Stimulated activated CD4-positive, alpha-beta T cell treated with anti-CD3 and anti-CD28 coated beads, Interleukin-12 subunit alpha, Interleukin-12 subunit beta, amount 100 ng/mL, for 4 hours (primary cell): ENCODE data around the gene RSPH10B2.
A peak's percentile ranks its signal among the peaks of the same experiment; 100 is the strongest.
"Not testable (repeated sequence)": the region's sequence is repeated elsewhere in the genome, so short reads cannot be mapped to it uniquely, and the experiment has no call there.

Experiments
- DNase-seq: peaks from one replicate; pipeline ENCODE4 v3.0.0-alpha.2; 2020

The RSPH10B2 gene

DNA sequence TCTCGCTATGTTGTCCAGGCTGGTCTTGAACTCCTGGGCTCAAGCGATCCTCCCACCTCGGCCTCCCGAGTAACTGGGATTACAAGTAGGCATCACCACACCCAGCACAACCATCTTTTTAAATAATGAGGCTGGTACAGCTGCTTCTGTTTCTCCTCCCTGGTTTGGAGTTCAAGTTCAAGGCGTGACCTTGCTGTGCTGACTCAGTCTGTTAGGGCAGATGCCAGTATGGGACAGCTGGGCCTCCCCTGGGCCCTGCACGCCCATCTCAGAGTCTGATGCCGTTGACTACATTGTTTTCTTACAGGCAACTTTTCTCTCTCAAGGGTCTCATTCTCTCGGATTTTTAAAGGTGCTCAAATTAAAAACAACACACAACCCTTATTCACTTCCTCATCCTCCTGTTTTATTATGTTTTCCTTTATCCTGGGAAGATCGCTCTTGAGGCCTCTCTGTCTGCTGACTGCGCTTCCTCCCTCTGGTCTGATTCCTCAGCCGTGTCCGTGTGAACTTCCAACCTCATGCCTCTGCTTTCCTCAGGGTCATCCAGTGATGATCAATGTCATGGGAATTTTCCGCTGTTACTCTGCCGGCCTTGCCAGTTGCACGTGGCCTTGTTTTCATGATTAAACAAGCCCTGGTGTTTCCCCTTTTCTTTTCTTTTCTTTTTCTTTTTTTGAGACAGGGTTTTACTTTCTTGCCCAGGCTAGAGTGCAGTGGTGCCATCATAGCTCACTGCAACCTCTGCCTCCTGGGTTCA, 38.4 kb downstream of the RSPH10B2 start:
- DNase-seq, result not testable (repeated sequence)

DNA sequence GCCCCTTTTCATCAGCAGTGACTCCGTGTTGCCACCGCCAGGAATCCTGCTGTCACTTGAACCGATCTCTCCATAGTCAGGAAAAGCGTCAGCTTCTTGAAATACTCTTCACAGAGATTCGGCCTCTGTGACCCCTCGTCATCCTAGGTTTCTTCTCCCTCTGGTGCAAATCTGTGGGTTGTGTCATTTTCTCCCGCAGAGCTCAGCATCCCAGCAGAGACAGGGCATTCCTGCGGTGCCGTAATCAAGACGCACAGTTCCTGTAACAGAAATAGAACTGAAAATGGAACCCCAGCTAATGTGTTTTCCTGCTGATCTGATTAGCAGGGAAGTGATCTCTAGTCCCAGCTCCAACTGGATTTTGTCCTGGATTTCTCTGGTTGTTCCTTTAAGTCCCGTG, 40.4 kb downstream of the RSPH10B2 start:
- DNase-seq, result not testable (repeated sequence)

DNA sequence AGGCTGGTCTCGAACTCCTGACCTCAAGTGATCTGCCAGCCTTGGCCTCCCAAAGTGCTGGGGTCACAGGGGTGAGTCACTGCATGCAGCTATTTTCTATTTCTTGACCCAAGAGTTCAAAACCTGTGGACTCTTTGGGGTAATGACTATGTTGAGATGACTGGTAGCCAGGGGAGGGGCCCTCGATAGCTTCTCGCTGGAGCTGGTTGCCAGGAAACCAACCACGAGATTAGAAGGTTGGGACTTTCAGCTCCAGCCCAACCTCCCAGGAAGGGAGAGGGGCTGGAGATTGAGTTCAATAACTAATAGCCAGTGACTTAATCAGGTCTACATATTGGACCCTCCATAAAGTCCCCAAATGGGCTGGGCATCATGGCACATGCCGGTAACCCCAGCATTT, 43.3 kb downstream of the RSPH10B2 start:
- DNase-seq, result not testable (repeated sequence)

DNA sequence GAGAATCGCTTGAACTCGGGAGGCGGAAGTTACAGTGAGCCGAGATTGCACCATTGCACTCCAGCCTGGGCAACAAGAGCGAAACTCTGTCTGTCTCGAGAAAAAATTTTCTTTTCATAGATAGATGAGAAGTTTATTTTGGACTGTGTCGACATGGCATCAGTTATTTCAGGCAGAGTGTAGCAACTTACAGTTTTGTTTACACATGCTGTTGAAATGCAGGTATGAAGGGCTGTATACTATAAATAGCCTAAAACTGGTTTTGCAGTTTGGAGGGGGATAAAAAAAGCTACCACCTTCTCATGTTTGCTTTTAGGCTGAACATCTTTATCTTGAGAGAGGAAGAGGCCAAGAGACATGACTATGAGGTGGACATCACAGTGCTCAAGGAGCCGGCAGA, 44.1 kb downstream of the RSPH10B2 start:
- DNase-seq, result not testable (repeated sequence)

DNA sequence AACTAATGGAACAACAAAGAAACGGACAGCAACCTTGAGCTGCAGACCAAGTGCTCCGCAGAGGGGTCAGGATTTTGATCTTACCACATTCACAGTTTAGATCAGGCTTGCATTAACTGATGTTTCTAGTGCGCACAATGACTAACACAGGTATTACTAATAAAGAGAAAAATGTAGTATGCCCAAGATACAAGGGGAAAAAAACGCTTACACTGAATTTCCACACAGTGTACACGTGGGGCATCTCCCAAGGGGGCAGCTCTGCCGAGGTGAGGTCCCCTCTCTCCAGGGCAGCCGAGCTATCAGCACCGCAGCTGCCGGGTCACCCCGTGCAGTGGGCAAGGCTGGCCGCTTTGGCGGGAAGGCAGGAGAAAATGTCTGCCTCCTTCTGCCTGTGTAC, 46.0 kb downstream of the RSPH10B2 start:
- not testable (repeated sequence) for DNase-seq

DNA sequence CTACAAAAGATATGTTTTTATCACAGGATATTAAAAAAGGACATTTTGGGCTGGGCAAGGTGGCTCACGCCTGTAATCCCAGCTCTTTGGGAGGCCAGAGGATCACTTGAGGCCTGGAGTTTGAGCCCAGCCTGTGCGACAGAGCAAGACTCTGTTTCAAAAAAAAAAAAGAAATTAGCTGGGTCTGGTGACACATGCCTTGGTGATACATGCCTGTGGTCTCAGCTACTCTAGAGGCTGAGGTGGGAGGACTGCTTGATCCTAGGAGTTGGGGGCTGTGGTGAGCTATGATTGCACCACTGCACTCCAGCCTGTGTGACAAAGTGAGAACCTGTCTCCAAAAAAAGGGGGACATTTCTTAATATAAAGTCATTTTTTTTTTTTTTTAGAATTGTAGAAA, 46.4 kb downstream of the RSPH10B2 start:
- not testable (repeated sequence) for DNase-seq

DNA sequence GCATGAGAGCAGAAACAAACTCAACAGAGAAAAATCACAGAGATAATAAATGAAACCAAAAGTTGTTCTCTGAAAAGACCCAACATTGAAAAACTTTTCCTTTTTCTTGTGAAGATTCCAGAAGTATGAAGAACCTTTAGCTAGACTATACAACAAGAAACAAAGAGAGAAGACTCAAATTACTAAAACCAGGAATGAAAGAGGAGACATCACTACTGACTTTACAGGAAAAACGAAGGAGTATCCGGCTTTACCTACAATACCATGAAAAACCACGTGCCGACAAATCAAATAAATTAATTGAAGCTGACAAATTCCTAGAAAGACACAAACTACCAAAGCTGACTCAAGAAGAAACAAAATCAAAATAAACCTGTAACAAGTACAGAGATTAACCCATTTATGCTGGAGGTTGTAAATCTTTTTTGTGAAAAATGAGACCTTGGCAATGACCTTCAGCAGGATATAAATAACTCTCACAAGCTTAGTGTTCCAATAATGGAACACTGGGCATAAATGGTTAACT, 53.6 kb downstream of the RSPH10B2 start:
- not testable (repeated sequence) for DNase-seq

DNA sequence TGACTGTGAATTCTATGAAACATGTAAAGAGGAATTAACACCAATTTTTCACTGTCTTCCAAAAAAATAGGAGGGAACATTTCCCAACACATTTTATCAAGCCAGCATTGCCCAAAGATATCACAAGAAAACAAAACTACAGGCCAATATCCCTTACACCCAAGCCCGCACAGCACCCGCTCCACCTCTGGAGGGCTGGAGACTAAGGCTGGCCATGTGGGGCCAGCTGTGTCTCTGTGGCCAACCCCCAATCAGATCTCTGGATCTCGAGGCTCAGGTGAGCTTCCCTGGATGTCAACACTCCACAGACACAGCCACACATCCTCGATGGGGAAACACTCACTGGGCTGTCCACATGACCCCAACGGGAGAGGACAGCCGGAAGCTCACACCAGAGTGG, 54.1 kb downstream of the RSPH10B2 start:
- not testable (repeated sequence) for DNase-seq

DNA sequence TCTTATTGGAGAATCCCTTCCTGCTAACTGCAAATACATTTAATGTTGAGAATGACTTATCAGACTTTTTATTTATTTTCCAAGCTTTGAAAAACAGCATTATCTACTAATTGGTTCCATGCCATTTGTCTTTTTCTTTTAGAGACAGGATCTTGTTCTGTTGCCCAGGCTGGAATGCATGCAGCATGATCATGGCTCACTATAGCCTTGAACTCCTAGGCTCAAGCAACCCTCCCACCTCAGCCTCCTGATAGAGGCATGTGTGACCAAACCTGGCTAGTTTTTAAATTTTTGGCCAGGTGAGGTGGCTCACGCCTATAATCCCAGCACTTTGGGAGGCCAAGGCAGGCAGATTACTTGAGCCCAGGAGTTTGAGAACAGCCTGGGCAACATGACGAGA, 59.1 kb downstream of the RSPH10B2 start:
- DNase-seq, result not testable (repeated sequence)

DNA sequence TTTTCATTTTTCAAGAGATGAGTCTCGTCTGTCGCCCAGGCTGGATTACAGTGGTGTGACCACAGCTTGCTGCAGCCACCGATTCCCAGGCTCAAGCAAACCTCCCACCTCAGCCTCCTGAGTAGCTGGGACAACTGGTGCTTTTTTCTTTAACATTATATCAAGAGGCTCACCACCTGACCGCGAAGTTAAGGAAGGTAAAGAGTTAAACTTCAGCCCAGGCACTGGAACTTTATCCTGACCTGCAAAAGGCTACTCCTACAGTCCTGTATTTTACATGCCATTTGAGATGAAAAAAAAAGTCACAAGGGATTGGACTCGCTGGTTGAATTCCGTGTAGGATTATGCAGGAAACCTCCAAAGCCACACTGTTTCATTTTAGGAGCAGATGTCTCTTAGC, 61.6 kb downstream of the RSPH10B2 start:
- not testable (repeated sequence) for DNase-seq

DNA sequence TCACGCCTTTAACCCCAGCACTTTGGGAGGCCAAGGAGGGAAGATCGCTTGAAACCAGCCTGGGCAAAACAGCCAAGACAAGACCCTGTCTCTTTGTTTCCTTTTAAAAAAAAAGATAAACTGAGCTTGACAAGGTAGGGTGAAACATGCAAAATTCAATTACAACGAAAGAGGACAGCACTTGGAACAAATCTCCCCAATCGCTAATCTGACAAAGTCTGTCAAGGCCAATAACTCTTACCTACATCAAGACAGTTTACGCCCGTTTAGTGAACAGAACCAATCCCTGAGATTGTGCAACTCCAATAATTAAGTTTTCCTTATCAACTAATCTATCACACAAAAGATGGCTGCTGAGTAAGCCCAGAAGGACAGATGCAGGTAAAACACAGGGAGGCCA, 67.7 kb downstream of the RSPH10B2 start:
- DNase-seq, result not testable (repeated sequence)

DNA sequence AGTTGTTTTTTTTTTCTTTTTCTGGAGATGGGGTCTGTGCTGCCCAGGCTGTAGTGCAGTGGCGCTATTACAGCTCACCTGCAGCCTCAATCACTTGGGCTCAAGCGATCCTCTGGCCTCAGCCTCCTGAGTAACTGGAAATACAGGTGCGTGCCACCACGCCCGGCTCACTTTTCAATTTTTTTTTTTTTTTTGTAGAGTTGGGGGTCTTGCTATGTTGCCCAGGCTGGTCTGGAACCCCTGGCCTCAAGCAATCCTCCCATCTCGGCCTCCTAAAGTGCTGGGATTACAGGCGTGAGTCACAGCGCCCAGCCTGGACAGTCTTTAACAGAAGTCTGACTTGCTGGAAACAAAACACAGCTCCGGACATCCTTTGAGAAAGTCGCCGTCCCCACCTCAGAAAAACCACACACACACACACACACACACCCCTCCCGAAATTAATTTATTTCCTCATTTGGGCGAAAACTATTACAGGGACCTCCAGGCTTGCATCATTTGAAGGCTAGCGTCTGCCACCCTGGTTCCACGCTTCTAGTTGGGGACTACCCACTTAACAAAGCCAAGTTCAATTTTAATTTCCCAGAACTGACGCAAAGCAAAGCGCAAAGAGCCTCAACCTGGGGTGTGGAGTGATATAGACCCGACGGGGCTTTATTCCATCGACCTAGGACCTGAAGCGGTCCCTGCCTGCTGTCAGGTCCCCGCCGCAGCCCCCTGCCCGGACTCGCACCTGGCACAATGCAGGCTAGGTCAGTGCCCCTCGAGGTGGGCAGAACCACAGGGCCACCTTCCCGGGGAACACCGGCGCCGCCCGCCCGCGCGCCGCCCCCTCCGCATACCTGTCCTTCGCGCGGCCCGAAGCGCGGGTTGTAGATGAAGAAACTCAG, 71.6 kb downstream of the RSPH10B2 start:
- not testable (repeated sequence) for DNase-seq

DNA sequence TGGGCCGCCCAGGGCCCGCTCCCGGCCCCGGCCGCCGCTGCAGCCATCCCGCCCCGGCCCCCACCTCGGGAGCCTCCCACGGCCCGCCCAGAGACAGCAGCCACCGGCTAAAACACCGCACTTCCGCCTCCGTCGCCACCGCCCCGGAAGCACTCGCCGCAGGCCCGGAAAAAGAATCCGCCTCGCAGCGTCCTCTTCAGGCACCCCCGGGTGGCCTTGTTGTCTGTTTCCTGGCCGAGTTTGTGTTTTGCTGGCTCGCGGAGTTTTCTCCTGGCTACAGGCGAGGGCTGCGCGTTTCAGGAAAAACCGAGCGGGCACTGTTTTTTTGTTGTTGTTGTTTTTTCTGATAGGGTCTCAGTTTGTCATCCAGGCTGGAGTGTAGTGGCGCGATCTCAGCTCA, 72.2 kb downstream of the RSPH10B2 start, which contains the start of gene CCZ1B:
CCZ1B (minus strand) TSS at position 125 of the 400 bp plus-strand sequence; CDS start at position 47, 78 bp downstream.
- DNase-seq, result peak; percentile 74

DNA sequence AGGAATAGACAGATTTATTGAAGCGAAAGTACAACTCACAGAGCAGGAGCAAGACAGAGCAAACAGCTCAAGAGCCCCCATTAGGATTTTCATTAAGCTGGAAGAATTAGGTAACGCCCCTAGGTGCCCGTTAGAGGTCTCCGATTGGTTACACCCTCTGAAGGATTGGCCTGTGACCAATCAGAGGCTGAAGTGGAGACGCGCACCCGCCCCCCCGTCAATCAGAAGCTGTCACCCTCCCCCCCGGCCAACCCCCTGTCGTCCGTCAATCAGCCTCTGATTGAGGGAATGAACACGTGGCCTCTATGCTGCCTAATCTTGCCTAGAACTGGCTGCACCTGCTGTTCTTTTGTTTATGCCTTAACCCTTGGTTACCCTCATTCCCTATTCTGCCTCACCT, 73.3 kb downstream of the RSPH10B2 start:
- not testable (repeated sequence) for DNase-seq

DNA sequence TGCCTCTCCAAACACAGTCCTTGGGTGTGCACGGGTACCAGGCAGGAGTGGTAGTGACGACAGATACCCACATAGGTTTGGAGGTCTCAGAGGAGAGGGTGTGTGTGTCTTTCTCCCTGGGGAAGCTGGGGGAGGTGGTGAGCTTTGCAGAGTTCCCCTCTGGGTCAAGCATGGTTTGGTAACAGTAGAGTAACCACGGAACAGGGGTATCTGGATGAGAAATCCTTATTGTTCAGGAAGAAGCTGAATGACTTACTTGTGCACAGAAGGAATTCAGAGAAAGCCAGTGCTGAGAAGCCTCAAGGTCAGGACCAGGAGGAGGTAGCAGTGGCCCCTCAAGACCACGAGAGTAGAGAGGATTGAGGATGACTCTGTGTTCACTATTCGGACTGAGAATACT, 75.7 kb downstream of the RSPH10B2 start:
- DNase-seq, result not testable (repeated sequence)

DNA sequence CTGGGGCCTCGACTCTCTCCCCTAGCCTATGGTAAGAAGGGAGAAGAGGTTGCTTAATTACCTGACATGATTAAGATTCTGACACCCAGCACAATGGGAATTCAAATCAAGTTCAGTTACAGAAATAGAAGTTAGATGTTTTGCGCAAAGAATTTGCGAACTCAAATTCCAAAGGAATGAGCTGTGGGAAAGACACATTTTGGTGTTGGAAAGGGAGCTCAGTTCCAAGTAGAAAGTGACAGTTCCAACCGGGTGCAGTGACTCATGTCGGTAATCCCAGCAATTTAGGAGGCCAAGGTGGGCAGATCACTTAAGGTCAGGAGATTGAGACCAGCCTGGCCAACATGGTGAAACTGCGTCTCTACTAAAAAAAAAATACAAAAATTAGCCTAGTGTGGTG, 76.1 kb downstream of the RSPH10B2 start:
- not testable (repeated sequence) for DNase-seq

DNA sequence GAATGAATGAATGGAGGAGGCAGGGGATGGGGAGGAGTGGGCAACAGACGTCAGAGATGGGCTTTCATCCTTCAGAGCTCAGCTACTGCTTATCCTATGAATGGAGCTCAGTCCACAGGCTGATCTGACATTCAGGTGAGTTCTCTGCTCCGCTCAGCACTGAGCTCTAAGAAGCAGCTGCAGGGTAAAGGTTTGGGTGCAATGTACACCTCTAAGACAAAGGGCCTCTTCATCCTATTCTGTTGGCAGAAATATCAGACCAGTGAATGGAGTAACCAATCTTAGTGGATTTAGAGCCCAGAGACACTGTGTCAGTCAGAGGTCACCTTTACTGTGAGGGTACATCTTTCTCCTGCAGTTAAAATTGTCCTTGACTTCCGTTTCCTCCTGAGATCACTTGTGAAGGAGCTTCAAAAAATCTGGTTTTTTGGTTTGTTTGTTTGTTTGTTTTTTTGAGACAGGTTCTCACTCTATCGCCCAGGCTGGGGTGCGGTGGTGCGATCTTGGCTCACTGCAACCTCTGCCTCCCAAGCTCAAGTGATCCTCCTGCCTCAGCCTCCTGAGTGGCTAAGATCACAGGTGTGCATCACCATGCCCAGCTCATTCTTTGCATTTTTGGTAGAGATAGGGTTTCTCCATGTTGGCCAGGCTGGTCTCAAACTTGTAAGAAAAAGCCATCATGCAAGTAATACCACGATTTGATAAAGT, 77.3 kb downstream of the RSPH10B2 start:
- no peak for DNase-seq

DNA sequence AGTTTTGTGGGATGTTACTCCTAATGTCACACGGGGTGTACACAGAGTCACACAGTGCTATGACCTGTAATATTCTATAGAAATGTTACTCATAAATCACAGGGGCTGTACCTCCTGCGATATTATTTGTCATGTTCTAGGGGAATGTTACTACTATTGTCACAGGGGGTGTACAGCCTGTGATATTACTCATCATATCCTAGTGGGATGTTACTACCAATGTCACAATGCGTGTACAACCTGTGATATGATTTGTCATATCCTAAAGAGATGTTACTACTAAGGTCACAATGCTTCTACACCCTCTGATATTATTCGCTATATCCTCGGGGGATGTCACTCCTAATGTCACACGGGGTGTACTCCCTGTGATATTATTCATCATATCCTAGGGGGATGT, 79.7 kb downstream of the RSPH10B2 start:
- no peak for DNase-seq

DNA sequence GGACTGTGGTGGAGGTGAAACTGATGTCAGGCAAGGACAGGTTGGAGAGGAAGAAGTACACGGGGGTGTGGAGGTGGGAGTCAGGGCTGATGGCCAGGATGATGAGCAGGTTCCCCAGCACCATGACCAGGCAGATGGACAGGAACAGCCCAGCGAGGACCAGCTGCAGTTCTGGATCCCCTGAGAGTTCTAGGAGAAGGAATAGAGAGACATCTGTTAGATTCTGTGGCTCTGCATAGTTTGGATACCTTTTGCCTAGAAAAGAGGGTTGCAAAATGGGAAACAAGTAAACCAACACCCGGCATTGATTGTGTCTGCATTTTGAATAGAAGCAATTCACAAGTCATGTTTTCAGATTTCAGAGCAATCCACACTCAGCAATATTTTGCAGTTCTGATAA, 81.6 kb downstream of the RSPH10B2 start:
- not testable (repeated sequence) for DNase-seq

DNA sequence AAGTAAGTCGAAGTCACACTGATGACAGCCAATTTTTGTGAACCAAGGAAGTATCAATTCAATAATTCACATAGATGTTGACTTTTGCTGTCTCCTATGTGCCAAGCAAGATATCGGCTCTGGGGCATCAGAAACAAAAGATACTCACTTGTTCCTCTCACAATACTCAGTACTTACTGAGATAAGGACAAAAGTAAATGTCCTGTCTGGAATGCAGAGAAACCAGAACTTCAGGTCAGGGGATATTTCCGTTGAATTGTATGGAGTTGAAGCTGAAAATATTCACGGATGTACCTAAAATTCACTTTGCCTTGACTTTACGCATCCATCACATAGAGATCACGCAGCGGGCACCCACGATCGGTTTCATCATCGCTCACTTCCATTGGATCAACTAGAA, 83.2 kb downstream of the RSPH10B2 start:
- not testable (repeated sequence) for DNase-seq

DNA sequence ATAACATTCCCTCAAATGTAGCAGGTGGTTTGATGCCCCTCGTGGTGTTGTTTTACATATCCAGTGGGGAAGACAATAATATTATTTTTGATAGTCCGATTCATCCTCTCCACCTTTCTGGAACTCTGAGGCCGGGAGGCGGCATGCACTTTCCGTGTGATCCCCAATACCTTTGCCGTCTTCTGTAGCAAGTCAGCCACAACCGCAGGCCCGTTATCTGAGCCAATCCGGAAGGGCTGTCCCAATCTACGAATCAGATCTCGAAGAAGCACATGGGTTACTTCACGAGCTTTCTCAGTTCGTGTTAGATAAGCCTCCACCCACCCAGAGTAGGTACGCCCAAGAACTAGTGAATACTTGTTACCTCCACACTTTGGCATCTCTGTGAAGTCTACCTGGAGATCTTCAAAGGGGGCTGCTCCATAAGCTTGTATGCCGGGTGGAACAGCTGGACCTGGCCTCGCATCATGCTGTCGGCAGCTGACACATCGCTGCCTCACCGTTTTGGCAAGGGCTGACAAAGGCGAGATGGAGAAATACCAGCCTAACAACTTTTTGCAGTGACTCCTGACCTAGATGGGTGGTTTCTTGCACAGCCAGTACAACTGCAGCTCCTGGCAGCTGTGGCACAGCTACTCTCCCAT, 88.5 kb downstream of the RSPH10B2 start:
- not testable (repeated sequence) for DNase-seq

DNA sequence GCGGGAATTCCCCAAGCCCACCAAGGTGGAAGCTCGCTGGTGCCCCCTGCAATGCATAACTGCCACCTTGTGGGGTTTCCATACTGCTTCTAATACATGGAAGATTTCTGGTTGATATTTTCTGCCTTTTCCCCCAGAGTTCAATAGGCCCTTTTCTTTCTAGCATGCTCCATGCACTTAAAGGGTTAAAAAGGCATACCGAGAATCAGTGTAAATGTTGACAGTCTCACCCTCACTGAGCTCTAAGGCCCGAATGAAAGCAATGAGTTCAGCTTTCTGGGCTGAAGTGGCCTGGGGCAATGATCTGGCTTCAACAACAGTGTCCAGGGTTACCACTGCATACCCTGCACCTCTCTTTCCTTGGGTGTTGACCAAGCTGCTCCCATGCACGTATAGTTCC, 89.2 kb downstream of the RSPH10B2 start:
- not testable (repeated sequence) for DNase-seq
